Measurements from ENCODE around the gene ASAP2. TPM values are rescaled to one million over a fixed set of nuclear protein-coding genes. Genes with fewer than 3 reads are reported as not detected.

The ASAP2 gene
- total RNA-seq, 2 donors from 2014 or later = 9.2 to 17.8 TPM

DNA sequence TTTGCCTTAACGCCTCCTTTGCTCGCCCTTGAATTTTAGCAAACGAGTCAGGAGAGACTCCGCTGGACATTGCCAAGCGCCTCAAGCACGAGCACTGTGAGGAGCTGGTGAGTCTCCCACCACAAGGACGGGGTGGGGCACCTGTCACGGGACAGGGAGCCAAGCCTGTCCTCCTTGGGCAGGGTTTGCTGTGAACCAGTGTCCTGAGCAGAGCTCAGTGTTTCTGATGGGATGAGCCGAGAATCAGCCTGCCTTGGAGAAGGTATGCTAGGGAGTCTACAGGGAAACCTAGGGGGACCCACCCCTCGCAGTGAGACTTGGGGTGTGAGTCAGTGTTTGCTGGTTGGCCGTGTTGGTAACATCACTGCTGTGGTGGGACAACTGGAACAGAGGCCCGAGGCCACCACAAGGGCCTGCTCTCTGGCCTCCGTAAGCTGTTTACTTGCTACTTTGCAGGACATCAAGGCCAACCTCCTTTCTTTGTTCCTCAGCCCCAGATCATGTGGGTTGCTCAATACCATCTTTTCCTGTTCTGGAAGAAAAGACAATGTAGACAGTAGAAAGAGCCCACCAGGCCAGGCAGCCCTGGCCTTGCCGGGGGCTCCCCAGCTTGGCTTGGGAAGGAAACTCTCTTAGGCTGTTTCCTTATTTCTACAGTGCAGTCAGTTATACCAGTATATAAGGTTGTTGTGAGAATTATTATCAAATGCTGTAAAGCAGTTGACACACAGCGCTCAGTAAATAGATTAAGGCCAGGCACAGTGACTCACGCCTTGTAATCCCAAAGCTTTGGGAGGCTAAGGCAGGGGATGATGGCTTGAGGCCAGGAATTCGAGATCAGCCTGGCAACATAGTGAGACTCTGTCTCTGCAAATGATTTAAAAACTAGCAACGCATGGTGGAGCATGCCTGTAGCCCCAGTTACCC, 174.4 kb downstream of the ASAP2 start:
- Histone ChIP-seq H3K9me3 (no peaks in the 10 kb centered on the region), H3K4me1 (replicated peaks) (no peaks in the 10 kb centered on the region), H3K27ac (no peak overlapping the region), H3K4me3 (no peak overlapping the region), H3K27me3 (replicated peaks; ENCODE audit: insufficient read depth) (no peaks in the 10 kb centered on the region), H3K36me3 (no peaks in the 10 kb centered on the region)
- intact Hi-C loops (cut with DNase I) = no loop called here
- 82% methylated on average over 18 of the region's 18 CpGs for WGBS
- DNase-seq (ENCODE audit: low spot score) = no peak
- TF ChIP-seq, protein P1, sequence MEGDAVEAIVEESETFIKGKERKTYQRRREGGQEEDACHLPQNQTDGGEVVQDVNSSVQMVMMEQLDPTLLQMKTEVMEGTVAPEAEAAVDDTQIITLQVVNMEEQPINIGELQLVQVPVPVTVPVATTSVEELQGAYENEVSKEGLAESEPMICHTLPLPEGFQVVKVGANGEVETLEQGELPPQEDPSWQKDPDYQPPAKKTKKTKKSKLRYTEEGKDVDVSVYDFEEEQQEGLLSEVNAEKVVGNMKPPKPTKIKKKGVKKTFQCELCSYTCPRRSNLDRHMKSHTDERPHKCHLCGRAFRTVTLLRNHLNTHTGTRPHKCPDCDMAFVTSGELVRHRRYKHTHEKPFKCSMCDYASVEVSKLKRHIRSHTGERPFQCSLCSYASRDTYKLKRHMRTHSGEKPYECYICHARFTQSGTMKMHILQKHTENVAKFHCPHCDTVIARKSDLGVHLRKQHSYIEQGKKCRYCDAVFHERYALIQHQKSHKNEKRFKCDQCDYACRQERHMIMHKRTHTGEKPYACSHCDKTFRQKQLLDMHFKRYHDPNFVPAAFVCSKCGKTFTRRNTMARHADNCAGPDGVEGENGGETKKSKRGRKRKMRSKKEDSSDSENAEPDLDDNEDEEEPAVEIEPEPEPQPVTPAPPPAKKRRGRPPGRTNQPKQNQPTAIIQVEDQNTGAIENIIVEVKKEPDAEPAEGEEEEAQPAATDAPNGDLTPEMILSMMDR (IDR thresholded peaks at IDR 0.05) = no peak
- no peak for TF ChIP-seq POLR2A (IDR thresholded peaks at IDR 0.05)
- TF ChIP-seq POLR2AphosphoS5 (IDR thresholded peaks at IDR 0.05) = no peak

DNA sequence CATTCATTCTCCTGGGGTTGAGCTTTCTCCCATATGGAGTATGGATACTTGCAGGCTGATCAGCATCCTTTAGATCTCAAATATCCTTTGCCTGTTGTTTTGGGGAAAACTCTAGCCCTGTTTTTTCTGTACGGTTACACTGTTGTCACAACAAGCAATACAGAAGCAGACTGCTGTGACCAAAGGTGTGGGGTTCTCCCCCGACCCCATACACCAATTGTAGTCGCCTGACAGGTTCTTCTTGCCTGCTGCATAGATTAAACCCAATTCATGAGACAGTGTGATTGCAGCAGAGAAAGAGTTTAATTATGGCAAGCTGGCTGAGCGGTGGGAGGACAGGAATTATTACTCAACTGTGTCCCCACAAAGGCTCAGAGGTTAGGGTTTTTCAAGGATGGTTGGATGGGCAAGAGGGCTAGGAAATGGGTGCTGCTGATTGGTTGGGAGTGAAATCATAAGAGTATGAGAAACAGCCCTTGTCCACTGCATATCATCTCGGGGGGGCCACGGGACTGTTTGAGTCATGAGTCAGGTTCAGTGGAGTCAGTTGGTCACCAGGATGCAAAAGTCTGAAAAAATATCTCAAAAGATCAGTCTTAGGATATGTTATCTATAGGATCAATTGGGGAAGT, 176.1 kb downstream of the ASAP2 start:
- Histone ChIP-seq H3K36me3 (no peaks in the 10 kb centered on the region), H3K27me3 (replicated peaks; ENCODE audit: insufficient read depth) (no peaks in the 10 kb centered on the region), H3K4me3 (no peak overlapping the region), H3K9me3 (no peaks in the 10 kb centered on the region), H3K4me1 (replicated peaks) (no peaks in the 10 kb centered on the region), H3K27ac (no peak overlapping the region)
- intact Hi-C loops (cut with DNase I) = no loop called here
- 92% methylated on average over 6 of the region's 6 CpGs for WGBS
- no peak for DNase-seq (ENCODE audit: low spot score)
- TF ChIP-seq POLR2A (IDR thresholded peaks at IDR 0.05) (no peak), POLR2AphosphoS5 (IDR thresholded peaks at IDR 0.05) (no peak)
- TF ChIP-seq, protein P1 (IDR thresholded peaks at IDR 0.05) = no peak

DNA sequence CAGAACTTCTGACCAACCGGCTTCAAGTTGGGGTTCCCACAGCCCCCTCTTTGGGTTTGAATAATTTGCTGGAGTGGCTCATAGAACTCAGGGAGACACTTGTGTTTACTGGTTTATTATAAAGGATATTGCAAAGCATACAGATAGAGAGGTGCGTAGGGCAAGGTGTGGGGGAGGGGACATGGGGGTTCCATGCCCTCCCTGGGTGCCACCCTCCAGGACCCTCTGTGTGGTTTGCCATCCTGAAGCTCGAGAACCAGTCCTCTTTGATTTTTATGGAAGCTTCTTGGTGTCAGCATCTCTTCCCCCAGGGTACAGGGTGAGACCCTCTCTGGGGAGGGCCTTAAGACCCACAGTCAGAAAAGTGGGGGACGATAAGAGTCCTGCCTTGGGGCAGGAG, 177.9 kb downstream of the ASAP2 start:
- Histone ChIP-seq H3K4me3 (no peak overlapping the region), H3K4me1 (replicated peaks) (no peaks in the 10 kb centered on the region), H3K9me3 (no peaks in the 10 kb centered on the region), H3K36me3 (no peaks in the 10 kb centered on the region), H3K27ac (no peak overlapping the region), H3K27me3 (replicated peaks; ENCODE audit: insufficient read depth) (no peaks in the 10 kb centered on the region)
- 98% methylated on average over 4 of the region's 4 CpGs for WGBS
- no peak for TF ChIP-seq POLR2AphosphoS5 (IDR thresholded peaks at IDR 0.05)
- TF ChIP-seq POLR2A (IDR thresholded peaks at IDR 0.05) = no peak
- TF ChIP-seq, protein P1 (IDR thresholded peaks at IDR 0.05) = no peak
- intact Hi-C loops (cut with DNase I) = no loop called here
- no peak for DNase-seq (ENCODE audit: low spot score)

DNA sequence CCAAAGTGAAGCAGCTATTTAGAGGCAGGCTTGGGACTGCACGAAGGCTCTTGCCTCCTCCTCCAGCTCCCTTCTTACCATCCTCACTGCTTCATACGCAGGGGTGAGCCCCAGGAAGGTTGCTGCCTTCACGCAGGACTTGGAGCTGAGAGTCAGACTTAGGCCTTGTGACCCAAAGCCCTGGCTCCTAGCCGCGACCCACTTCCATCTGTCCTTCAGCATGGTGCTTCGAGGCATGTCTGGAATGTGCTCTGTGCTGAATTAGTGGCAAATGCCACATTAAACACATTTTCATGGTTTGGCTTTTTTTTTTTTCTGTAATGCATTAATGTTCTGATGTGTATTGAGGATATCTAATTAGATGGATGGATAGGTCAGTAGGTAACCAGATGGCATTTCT, 179.2 kb downstream of the ASAP2 start:
- H3K27me3 ChIP-seq (replicated peaks; ENCODE audit: insufficient read depth) = no peaks in the 10 kb centered on the region
- H3K4me1 ChIP-seq (replicated peaks) = no peaks in the 10 kb centered on the region
- DNase-seq (ENCODE audit: low spot score) = no peak
- intact Hi-C loops (cut with DNase I) = no loop called here
- no peaks in the 10 kb centered on the region for H3K36me3 ChIP-seq
- H3K27ac ChIP-seq = no peak overlapping the region
- WGBS = 98% methylated on average over 6 of the region's 6 CpGs
- no peak overlapping the region for H3K4me3 ChIP-seq
- TF ChIP-seq, protein P1 (IDR thresholded peaks at IDR 0.05) = no peak
- TF ChIP-seq POLR2AphosphoS5 (IDR thresholded peaks at IDR 0.05) = no peak
- no peak for TF ChIP-seq POLR2A (IDR thresholded peaks at IDR 0.05)
- H3K9me3 ChIP-seq = no peaks in the 10 kb centered on the region
